Calu3 (cell line): ENCODE results near the gene HYDIN. TPM values are rescaled to one million over a fixed set of nuclear protein-coding genes. Genes with fewer than 3 reads are reported as not detected.
"Not testable (repeated sequence)": the region's sequence is repeated elsewhere in the genome, so short reads cannot be mapped to it uniquely, and the experiment has no call there.

Source experiments
- BruUV-seq: library from RNA; stranded (reverse); fragments of 400-500 nt; replicated peaks from 2 replicates; lab custom pipeline; 2021; lab: Mats Ljungman, UMichigan
- CTCF ChIA-PET: fragments of 300-600 bp; sonication (Branson Sonifier 250); formaldehyde crosslinking; loops from one replicate; lab custom pipeline; 2022; ENCODE audit warnings: antibody characterized with exemption; lab: Charles Lee
- DNase-seq: peaks from one replicate; pipeline ENCODE4 v3.0.0; 2022
- H3K27ac Mint-ChIP-seq: one replicate; pipeline ENCODE4 v1.8.0; 2022; ENCODE audit warnings: mixed read lengths; ENCODE audit not compliant: unreplicated experiment
- H3K27me3 Mint-ChIP-seq: one replicate; pipeline ENCODE4 v1.8.0; 2022; ENCODE audit warnings: mixed read lengths; ENCODE audit not compliant: unreplicated experiment
- H3K36me3 Mint-ChIP-seq: one replicate; pipeline ENCODE4 v1.8.0; 2022; ENCODE audit warnings: mild to moderate bottlenecking, moderate library complexity, mixed read lengths; ENCODE audit not compliant: insufficient read depth, unreplicated experiment
- H3K4me1 Mint-ChIP-seq: one replicate; pipeline ENCODE4 v1.8.0; 2022; ENCODE audit warnings: mild to moderate bottlenecking, low read depth, mixed read lengths; ENCODE audit not compliant: unreplicated experiment
- H3K4me3 Mint-ChIP-seq: one replicate; pipeline ENCODE4 v1.8.0; 2022; ENCODE audit warnings: mild to moderate bottlenecking, low read depth, moderate library complexity, mixed read lengths; ENCODE audit not compliant: unreplicated experiment
- H3K9me3 Mint-ChIP-seq: one replicate; pipeline ENCODE4 v1.8.0; 2022; ENCODE audit warnings: low read depth, mixed read lengths; ENCODE audit not compliant: unreplicated experiment
- intact Hi-C: fragments of 100-400 bp; cut with micrococcal nuclease; formaldehyde crosslinking; loops from one replicate; pipeline ENCODE4 v1.10.0; 2022; ENCODE audit not compliant: unreplicated experiment
- total RNA-seq: library from RNA; stranded (reverse); gene quantifications from 2 replicates; pipeline ENCODE4 v1.2.3, GENCODE V29; 2022

HYDIN gene
- total RNA-seq, 1 experiment from 2014 or later, result 2.9 TPM

GRCh38 chr16:70984675-70985074 lies 245.8 kb downstream of the HYDIN start:
- BruUV-seq, H3K36me3 Mint-ChIP-seq, H3K4me3 Mint-ChIP-seq, H3K4me1 Mint-ChIP-seq, H3K27ac Mint-ChIP-seq, H3K9me3 Mint-ChIP-seq, DNase-seq, CTCF ChIA-PET, intact Hi-C loops: not testable (repeated sequence)
- peaks cover 12% of the 10 kb centered on the region for H3K27me3 Mint-ChIP-seq

- H3K4me3 Mint-ChIP-seq, CTCF ChIA-PET, BruUV-seq: not testable (repeated sequence)
These were observed 262.2 kb downstream of the HYDIN start for GRCh38 chr16:70968332-70968731.

GRCh38 chr16:70960169-70960568 lies 270.4 kb downstream of the HYDIN start:
- H3K36me3 Mint-ChIP-seq, H3K4me1 Mint-ChIP-seq, H3K27ac Mint-ChIP-seq, H3K4me3 Mint-ChIP-seq, BruUV-seq, DNase-seq, intact Hi-C loops, H3K9me3 Mint-ChIP-seq, H3K27me3 Mint-ChIP-seq, CTCF ChIA-PET: not testable (repeated sequence)

More at GRCh38 chr16:70968332-70968731, 262.2 kb downstream of the HYDIN start:
- DNase-seq, H3K27me3 Mint-ChIP-seq, H3K36me3 Mint-ChIP-seq, H3K27ac Mint-ChIP-seq, H3K9me3 Mint-ChIP-seq, H3K4me1 Mint-ChIP-seq, intact Hi-C loops: not testable (repeated sequence)

GRCh38 chr16:70954922-70955321 lies 275.6 kb downstream of the HYDIN start:
- H3K4me3 Mint-ChIP-seq, intact Hi-C loops, DNase-seq, BruUV-seq, CTCF ChIA-PET, H3K27me3 Mint-ChIP-seq, H3K36me3 Mint-ChIP-seq, H3K27ac Mint-ChIP-seq, H3K9me3 Mint-ChIP-seq, H3K4me1 Mint-ChIP-seq: not testable (repeated sequence)

- H3K36me3 Mint-ChIP-seq, DNase-seq, H3K4me1 Mint-ChIP-seq, H3K9me3 Mint-ChIP-seq, H3K4me3 Mint-ChIP-seq, H3K27ac Mint-ChIP-seq, intact Hi-C loops, H3K27me3 Mint-ChIP-seq, BruUV-seq: not testable (repeated sequence)
- CTCF ChIA-PET, result interaction anchor here (0.7 kb wide), 1 partner anchor 490 kb away, joined by 3 read pairs; no protein-coding TSS in a partner anchor
These were observed 276.7 kb downstream of the HYDIN start for GRCh38 chr16:70953824-70954223.

GRCh38 chr16:70943551-70943950 lies 287.0 kb downstream of the HYDIN start:
- H3K4me1 Mint-ChIP-seq, H3K36me3 Mint-ChIP-seq, H3K4me3 Mint-ChIP-seq, BruUV-seq, CTCF ChIA-PET, DNase-seq, H3K27ac Mint-ChIP-seq, H3K9me3 Mint-ChIP-seq, intact Hi-C loops, H3K27me3 Mint-ChIP-seq: not testable (repeated sequence)

- H3K27me3 Mint-ChIP-seq, BruUV-seq, CTCF ChIA-PET, intact Hi-C loops, H3K36me3 Mint-ChIP-seq, H3K4me3 Mint-ChIP-seq, DNase-seq, H3K27ac Mint-ChIP-seq, H3K4me1 Mint-ChIP-seq, H3K9me3 Mint-ChIP-seq: not testable (repeated sequence)
These were observed 290.7 kb downstream of the HYDIN start for GRCh38 chr16:70939690-70940359.

- H3K4me1 Mint-ChIP-seq, H3K9me3 Mint-ChIP-seq, DNase-seq, H3K36me3 Mint-ChIP-seq, intact Hi-C loops, H3K4me3 Mint-ChIP-seq, BruUV-seq, CTCF ChIA-PET, H3K27ac Mint-ChIP-seq: not testable (repeated sequence)
- peaks cover 14% of the 10 kb centered on the region for H3K27me3 Mint-ChIP-seq
These were observed 293.6 kb downstream of the HYDIN start for GRCh38 chr16:70936781-70937525.

GRCh38 chr16:70935325-70935724 lies 295.2 kb downstream of the HYDIN start:
- DNase-seq, H3K4me3 Mint-ChIP-seq, CTCF ChIA-PET, H3K4me1 Mint-ChIP-seq, H3K36me3 Mint-ChIP-seq, intact Hi-C loops, H3K9me3 Mint-ChIP-seq, BruUV-seq, H3K27ac Mint-ChIP-seq: not testable (repeated sequence)
- peaks cover 14% of the 10 kb centered on the region for H3K27me3 Mint-ChIP-seq

- H3K27ac Mint-ChIP-seq, DNase-seq, BruUV-seq, H3K36me3 Mint-ChIP-seq, H3K9me3 Mint-ChIP-seq, intact Hi-C loops, H3K4me1 Mint-ChIP-seq, CTCF ChIA-PET, H3K4me3 Mint-ChIP-seq: not testable (repeated sequence)
- peaks cover 14% of the 10 kb centered on the region for H3K27me3 Mint-ChIP-seq
These were observed 296.8 kb downstream of the HYDIN start for GRCh38 chr16:70933746-70934145.
